OCI-LY3 (cell line): ENCODE data around the gene SLC12A1.

Experiments used
- EZH2phosphoT487 ChIP-seq: fragments of 200-600 bp; shearing (Covaris generic); IDR thresholded peaks from 2 replicates; pipeline ENCODE4 v1.6.1; 2018; ENCODE audit warnings: antibody characterized with exemption, mixed run types, low read depth
- TF ChIP-seq, protein P1 (sequence below): fragments of 200-600, 300-600 bp; sonication (generic); IDR thresholded peaks from 2 replicates; pipeline ENCODE4 v1.5.1; 2014; ENCODE audit warnings: antibody characterized with exemption, low read length, low read depth

DNA sequence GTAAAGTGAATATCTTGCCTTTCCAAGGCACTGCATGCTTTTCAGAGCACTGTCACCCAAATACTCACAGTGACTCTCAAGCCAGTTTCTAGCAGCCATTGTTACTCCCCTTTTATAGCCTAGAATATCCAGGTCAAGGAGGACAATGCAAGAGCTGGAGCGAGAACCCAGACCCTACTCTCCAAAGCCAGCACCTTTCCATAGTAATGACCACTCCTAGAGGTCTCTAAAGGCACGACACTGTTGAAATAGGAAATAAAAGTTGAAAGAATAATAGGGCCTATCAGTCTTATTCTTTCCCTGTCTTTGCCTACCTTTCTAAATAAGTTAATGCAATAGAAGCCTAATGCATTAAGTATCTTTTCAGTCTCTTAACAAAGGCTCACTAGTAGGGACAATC lies 91.6 kb downstream of the SLC12A1 start:
- TF ChIP-seq, protein P1, sequence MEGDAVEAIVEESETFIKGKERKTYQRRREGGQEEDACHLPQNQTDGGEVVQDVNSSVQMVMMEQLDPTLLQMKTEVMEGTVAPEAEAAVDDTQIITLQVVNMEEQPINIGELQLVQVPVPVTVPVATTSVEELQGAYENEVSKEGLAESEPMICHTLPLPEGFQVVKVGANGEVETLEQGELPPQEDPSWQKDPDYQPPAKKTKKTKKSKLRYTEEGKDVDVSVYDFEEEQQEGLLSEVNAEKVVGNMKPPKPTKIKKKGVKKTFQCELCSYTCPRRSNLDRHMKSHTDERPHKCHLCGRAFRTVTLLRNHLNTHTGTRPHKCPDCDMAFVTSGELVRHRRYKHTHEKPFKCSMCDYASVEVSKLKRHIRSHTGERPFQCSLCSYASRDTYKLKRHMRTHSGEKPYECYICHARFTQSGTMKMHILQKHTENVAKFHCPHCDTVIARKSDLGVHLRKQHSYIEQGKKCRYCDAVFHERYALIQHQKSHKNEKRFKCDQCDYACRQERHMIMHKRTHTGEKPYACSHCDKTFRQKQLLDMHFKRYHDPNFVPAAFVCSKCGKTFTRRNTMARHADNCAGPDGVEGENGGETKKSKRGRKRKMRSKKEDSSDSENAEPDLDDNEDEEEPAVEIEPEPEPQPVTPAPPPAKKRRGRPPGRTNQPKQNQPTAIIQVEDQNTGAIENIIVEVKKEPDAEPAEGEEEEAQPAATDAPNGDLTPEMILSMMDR, result no peak
- no peak for TF ChIP-seq EZH2phosphoT487
